ENCODE measurements around the gene VWA3A.

VWA3A gene

GRCh38 chr16:22086440-22086839 lies 5.9 kb upstream of the VWA3A start:
- in situ Hi-C loops (cut with HindIII; ENCODE audit: low sequenced_read_pairs): loop anchor here (25.0 kb wide), 1 partner anchor 101 kb away; no protein-coding TSS in a partner anchor
- no peak for DNase-seq (ENCODE audit: low read depth)
- TF ChIP-seq, protein P1, sequence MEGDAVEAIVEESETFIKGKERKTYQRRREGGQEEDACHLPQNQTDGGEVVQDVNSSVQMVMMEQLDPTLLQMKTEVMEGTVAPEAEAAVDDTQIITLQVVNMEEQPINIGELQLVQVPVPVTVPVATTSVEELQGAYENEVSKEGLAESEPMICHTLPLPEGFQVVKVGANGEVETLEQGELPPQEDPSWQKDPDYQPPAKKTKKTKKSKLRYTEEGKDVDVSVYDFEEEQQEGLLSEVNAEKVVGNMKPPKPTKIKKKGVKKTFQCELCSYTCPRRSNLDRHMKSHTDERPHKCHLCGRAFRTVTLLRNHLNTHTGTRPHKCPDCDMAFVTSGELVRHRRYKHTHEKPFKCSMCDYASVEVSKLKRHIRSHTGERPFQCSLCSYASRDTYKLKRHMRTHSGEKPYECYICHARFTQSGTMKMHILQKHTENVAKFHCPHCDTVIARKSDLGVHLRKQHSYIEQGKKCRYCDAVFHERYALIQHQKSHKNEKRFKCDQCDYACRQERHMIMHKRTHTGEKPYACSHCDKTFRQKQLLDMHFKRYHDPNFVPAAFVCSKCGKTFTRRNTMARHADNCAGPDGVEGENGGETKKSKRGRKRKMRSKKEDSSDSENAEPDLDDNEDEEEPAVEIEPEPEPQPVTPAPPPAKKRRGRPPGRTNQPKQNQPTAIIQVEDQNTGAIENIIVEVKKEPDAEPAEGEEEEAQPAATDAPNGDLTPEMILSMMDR (IDR thresholded peaks at IDR 0.05; ENCODE audit: low read depth, low read length, missing control alignments): no peak
- no peak overlapping the region for H3K4me3 ChIP-seq (ENCODE audit: low read depth, low read length)

GRCh38 chr16:22088642-22089041 lies 3.7 kb upstream of the VWA3A start:
- TF ChIP-seq, protein P1 (IDR thresholded peaks at IDR 0.05; ENCODE audit: low read depth, low read length, missing control alignments): no peak
- in situ Hi-C loops (cut with HindIII; ENCODE audit: low sequenced_read_pairs): loop anchor here (25.0 kb wide), 1 partner anchor 99 kb away; no protein-coding TSS in a partner anchor
- no peak for DNase-seq (ENCODE audit: low read depth)
- H3K4me3 ChIP-seq (ENCODE audit: low read depth, low read length): no peak overlapping the region

DNA sequence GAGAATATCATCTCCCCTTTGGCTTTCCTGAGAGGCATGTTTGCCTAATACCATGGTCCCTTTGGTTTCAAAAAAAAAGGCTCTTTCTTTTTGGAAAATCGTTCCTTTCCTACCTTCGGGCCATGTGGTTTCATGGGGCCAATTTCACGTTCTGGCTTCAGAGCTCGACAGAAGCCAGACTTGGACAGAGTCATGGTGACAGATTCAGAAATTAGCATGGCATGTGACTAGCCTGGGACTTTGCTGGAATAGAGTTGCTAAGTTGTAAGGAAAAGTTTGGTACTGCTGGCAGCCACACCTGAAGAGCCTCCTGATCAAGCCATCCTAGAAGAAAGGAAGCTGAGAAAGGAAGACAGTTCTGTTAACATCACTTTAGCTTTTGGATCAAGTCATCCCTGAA lies 2.4 kb upstream of the VWA3A start:
- H3K4me3 ChIP-seq (ENCODE audit: low read depth, low read length): no peak overlapping the region
- DNase-seq (ENCODE audit: low read depth): no peak
- TF ChIP-seq, protein P1 (IDR thresholded peaks at IDR 0.05; ENCODE audit: low read depth, low read length, missing control alignments): no peak
- in situ Hi-C loops (cut with HindIII; ENCODE audit: low sequenced_read_pairs): loop anchor here (25.0 kb wide), 1 partner anchor 97 kb away; no protein-coding TSS in a partner anchor

- peak; percentile 6 for DNase-seq (ENCODE audit: low read depth)
- in situ Hi-C loops (cut with HindIII; ENCODE audit: low sequenced_read_pairs): loop anchor here (25.0 kb wide), 1 partner anchor 96 kb away; no protein-coding TSS in a partner anchor
- TF ChIP-seq, protein P1 (IDR thresholded peaks at IDR 0.05; ENCODE audit: low read depth, low read length, missing control alignments): no peak
These were observed 620 bp upstream of the VWA3A start for GRCh38 chr16:22091721-22092120.

GRCh38 chr16:22093331-22093730 lies 990 bp downstream of the VWA3A start:
- in situ Hi-C loops (cut with HindIII; ENCODE audit: low sequenced_read_pairs): loop anchor here (25.0 kb wide), 1 partner anchor 94 kb away; no protein-coding TSS in a partner anchor
- DNase-seq (ENCODE audit: low read depth): no peak
- TF ChIP-seq, protein P1 (IDR thresholded peaks at IDR 0.05; ENCODE audit: low read depth, low read length, missing control alignments): no peak
- no peak overlapping the region for H3K4me3 ChIP-seq (ENCODE audit: low read depth, low read length)

More at GRCh38 chr16:22091721-22092120, 620 bp upstream of the VWA3A start:
- H3K4me3 ChIP-seq (ENCODE audit: low read depth, low read length): no peak overlapping the region

- DNase-seq (ENCODE audit: low read depth): no peak
- in situ Hi-C loops (cut with HindIII; ENCODE audit: low sequenced_read_pairs): loop anchor here (25.0 kb wide), 1 partner anchor 93 kb away; no protein-coding TSS in a partner anchor
- no peak overlapping the region for H3K4me3 ChIP-seq (ENCODE audit: low read depth, low read length)
- TF ChIP-seq, protein P1 (IDR thresholded peaks at IDR 0.05; ENCODE audit: low read depth, low read length, missing control alignments): no peak
These were observed 1.7 kb downstream of the VWA3A start for GRCh38 chr16:22093996-22094395.

All from astrocyte of the cerebellum (primary cell).